ENCODE measurements around the gene WNK1.
A peak's percentile ranks its signal among the peaks of the same experiment; 100 is the strongest.
"Not testable (repeated sequence)": the region's sequence is repeated elsewhere in the genome, so short reads cannot be mapped to it uniquely, and the experiment has no call there.

WNK1 gene

DNA sequence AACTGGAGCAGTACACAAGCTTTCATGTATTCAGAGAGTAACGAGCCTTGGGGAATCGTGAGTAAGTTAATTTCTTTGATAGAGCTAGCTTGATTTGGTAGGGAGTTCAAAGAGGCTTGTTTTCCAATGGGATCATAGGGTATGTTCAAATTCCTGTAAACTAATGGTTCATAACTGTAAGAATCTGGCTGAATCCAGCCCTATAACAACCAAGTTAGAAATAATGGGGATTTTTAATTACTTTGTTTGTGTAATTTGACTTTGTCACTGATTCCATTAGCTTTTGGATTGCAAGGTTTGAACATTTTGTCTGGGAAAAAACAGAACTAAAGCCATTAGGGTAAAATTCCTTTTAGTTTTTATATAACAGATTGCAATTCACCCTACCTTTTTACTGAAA lies 94.0 kb downstream of the WNK1 start:
- ChIA-PET CTCF (interaction anchor here (1.3 to 2.0 kb wide), 6 partner anchors 11 to 271 kb away, joined by 3 to 7 read pairs (median 4); no protein-coding TSS in a partner anchor), POLR2A (no interaction called here)
- TF ChIP-seq CTCF (IDR thresholded peaks at IDR 0.05; ENCODE audit: control extremely low read depth, extremely low read depth, low read depth, missing control alignments) = no peak
- DNase-seq (ENCODE audit: extremely low spot score) = no peak

- ChIA-PET POLR2A (no interaction called here), CTCF (interaction anchor here (1.0 to 1.4 kb wide), 4 partner anchors 13 to 101 kb away, joined by 3 to 4 read pairs (median 4); partner anchors contain the start of gene RAD52)
- peak; percentile 42 for DNase-seq (ENCODE audit: extremely low spot score)
- TF ChIP-seq CTCF (IDR thresholded peaks at IDR 0.05; ENCODE audit: control extremely low read depth, extremely low read depth, low read depth, missing control alignments) = no peak
Measured at GRCh38 chr12:848173-848865, 95.9 kb downstream of the WNK1 start.

GRCh38 chr12:848882-849527 lies 96.6 kb downstream of the WNK1 start:
- no peak for DNase-seq (ENCODE audit: extremely low spot score)
- no peak for TF ChIP-seq CTCF (IDR thresholded peaks at IDR 0.05; ENCODE audit: control extremely low read depth, extremely low read depth, low read depth, missing control alignments)
- ChIA-PET CTCF (interaction anchor here (1.0 to 1.1 kb wide), 3 partner anchors 12 to 98 kb away, joined by 3 to 4 read pairs (median 3); no protein-coding TSS in a partner anchor), POLR2A (no interaction called here)

DNA sequence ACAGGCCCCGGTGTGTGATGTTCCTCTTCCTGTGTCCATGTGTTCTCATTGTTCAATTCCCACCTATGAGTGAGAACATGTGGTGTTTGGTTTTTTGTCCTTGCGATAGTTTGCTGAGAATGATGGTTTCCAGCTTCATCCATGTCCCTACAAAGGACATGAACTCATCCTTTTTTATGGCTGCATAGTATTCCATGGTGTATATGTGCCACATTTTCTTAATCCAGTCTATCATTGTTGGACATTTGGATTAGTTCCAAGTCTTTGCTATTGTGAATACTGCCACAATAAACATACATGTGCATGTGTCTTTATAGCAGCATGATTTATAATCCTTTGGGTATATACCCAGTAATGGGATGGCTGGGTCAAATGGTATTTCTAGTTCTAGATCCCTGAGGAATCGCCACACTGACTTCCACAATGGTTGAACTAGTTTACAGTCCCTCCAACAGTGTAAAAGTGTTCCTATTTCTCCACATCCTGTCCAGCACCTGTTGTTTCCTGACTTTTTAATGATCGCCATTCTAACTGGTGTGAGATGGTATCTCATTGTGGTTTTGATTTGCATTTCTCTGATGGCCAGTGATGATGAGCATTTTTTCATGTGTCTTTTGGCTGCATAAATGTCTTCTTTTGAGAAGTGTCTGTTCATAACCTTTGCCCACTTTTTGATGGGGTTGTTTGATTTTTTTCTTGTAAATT lies 97.5 kb downstream of the WNK1 start:
- POLR2A ChIA-PET; DNase-seq (ENCODE audit: extremely low spot score): not testable (repeated sequence)
- CTCF ChIA-PET = interaction anchor here (1.0 kb wide), 1 partner anchor 11 kb away, joined by 3 read pairs; no protein-coding TSS in a partner anchor

- no peak for TF ChIP-seq CTCF (IDR thresholded peaks at IDR 0.05; ENCODE audit: control extremely low read depth, extremely low read depth, low read depth, missing control alignments)
- ChIA-PET CTCF (interaction anchor here (1.7 kb wide), 1 partner anchor 275 kb away, joined by 5 read pairs; no protein-coding TSS in a partner anchor), POLR2A (no interaction called here)
- no peak for DNase-seq (ENCODE audit: extremely low spot score)
Measured at GRCh38 chr12:851343-851742, 99.0 kb downstream of the WNK1 start.

- no peak for TF ChIP-seq CTCF (IDR thresholded peaks at IDR 0.05; ENCODE audit: control extremely low read depth, extremely low read depth, low read depth, missing control alignments)
- no peak for DNase-seq (ENCODE audit: extremely low spot score)
- ChIA-PET POLR2A (no interaction called here), CTCF (interaction anchor here (0.9 to 2.1 kb wide), 5 partner anchors 19 to 276 kb away, joined by 3 to 7 read pairs (median 3); no protein-coding TSS in a partner anchor)
Measured at GRCh38 chr12:851913-852312, 99.5 kb downstream of the WNK1 start.
